Measurements from ENCODE around the gene PLXNA2. TPM values are rescaled to one million over a fixed set of nuclear protein-coding genes. Genes with fewer than 3 reads are reported as not detected.
A peak's percentile ranks its signal among the peaks of the same experiment; 100 is the strongest.

PLXNA2 gene
- total RNA-seq, 1 donor from 2014 or later: 1.7 TPM

DNA sequence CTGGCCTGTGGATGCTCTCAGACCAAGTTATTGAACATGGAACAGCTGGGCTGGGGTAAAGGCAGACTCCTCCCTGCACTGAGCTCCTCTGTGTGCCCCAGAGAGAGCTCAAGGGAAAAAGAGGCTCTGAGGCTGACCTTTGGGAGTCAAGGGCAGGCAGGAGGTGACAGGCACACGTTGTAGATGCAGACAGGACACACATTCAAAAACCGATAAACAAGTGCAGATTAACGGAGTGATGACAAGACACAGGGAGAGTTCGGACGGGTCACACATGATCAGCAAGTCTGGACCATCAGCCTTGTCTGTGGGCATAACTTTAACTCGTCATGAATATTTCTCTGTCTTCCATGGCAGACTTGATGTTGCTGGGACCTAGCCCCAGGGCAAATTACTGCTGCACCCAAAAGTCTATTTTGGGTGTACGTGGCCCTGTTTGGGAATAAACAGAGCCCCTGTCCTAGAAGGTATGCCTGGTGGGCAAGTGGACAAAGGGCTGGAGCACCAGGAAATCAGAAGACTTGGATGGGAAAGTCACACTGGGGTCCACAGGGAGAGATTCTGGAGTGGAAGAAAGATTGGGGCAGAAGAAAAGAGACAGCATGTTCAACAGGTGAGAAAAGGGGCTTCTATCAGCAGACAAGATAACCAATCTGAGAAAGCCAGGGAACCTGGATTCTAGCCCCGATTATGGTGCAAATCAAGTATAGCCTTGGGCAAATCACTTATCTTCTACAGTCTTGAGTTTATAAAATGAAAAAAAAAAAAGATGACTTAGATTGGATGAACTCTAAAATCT lies 74.9 kb downstream of the PLXNA2 start:
- Mint-ChIP-seq H3K27me3 (ENCODE audit: insufficient read depth, low read depth) (peaks cover 7% of the 10 kb centered on the region), H3K4me1 (peaks cover 73% of the 10 kb centered on the region), H3K9me3 (no peaks in the 10 kb centered on the region), H3K27ac (peak overlapping the region; percentile 50), H3K4me3 (no peak overlapping the region), H3K36me3 (peaks cover 11% of the 10 kb centered on the region)
- DNase-seq (ENCODE audit: low spot score): no peak
- Histone ChIP-seq H3K9ac (no peak overlapping the region), H3K4me1 (peaks cover 44% of the 10 kb centered on the region), H4K20me1 (ENCODE audit: low read depth) (no peaks in the 10 kb centered on the region), H3K36me3 (no peaks in the 10 kb centered on the region), H3K4me3 (no peak overlapping the region), H3K79me2 (ENCODE audit: low read depth) (no peaks in the 10 kb centered on the region), H3F3A (ENCODE audit: low read depth) (no peaks in the 10 kb centered on the region), H3K27me3 (no peaks in the 10 kb centered on the region), H3K9me3 (ENCODE audit: low read depth) (no peaks in the 10 kb centered on the region), H3K4me2 (no peak overlapping the region), H3K27ac (no peak overlapping the region), H2AFZ (replicated peaks) (no peak overlapping the region)
- TF ChIP-seq, protein P1, sequence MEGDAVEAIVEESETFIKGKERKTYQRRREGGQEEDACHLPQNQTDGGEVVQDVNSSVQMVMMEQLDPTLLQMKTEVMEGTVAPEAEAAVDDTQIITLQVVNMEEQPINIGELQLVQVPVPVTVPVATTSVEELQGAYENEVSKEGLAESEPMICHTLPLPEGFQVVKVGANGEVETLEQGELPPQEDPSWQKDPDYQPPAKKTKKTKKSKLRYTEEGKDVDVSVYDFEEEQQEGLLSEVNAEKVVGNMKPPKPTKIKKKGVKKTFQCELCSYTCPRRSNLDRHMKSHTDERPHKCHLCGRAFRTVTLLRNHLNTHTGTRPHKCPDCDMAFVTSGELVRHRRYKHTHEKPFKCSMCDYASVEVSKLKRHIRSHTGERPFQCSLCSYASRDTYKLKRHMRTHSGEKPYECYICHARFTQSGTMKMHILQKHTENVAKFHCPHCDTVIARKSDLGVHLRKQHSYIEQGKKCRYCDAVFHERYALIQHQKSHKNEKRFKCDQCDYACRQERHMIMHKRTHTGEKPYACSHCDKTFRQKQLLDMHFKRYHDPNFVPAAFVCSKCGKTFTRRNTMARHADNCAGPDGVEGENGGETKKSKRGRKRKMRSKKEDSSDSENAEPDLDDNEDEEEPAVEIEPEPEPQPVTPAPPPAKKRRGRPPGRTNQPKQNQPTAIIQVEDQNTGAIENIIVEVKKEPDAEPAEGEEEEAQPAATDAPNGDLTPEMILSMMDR (IDR thresholded peaks at IDR 0.05): no peak
- TF ChIP-seq EZH2phosphoT487 (IDR thresholded peaks at IDR 0.05): no peak
- TF ChIP-seq EZH2 (IDR thresholded peaks at IDR 0.05): no peak

DNA sequence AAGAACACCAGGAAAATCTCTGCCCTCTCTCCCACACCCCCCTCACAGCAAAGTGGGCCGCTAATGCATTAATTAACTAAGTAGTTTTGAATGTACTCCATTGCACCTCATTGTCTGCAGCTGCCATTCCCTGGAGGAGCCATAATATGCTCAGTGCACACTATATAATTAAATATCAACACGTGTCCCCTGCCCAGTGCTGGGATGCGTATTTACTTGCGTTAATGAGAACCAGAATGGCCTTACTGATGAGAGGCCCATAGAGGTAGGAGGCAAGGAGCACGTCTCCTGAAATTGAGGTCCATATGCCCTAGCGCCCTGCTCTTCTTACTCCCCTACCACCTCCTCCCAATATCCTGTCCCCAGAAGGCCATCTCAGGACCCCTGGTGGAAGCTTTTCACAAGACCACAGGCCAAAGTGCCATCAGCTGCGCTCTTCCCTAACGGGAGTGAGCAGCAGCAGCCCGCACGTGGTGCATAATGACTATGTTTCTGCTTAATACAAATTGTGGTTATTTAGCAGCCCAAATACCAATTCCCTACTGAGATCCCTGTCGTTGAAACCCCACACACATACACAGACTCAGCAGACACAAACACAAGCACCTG lies 76.8 kb downstream of the PLXNA2 start:
- H3K27me3 Mint-ChIP-seq (ENCODE audit: insufficient read depth, low read depth): peaks cover 9% of the 10 kb centered on the region
- TF ChIP-seq EZH2 (IDR thresholded peaks at IDR 0.05): no peak
- TF ChIP-seq, protein P1 (IDR thresholded peaks at IDR 0.05): no peak
- no peak for TF ChIP-seq EZH2phosphoT487 (IDR thresholded peaks at IDR 0.05)
- H3K4me3 ChIP-seq: no peak overlapping the region
- no peak overlapping the region for H3K27ac ChIP-seq
- no peak overlapping the region for H3K4me2 ChIP-seq
- no peak overlapping the region for H3K27ac Mint-ChIP-seq
- no peaks in the 10 kb centered on the region for H4K20me1 ChIP-seq (ENCODE audit: low read depth)
- no peaks in the 10 kb centered on the region for H3K27me3 ChIP-seq
- no peaks in the 10 kb centered on the region for H3K9me3 Mint-ChIP-seq
- H3K4me1 ChIP-seq: peaks cover 38% of the 10 kb centered on the region
- peaks cover 77% of the 10 kb centered on the region for H3K4me1 Mint-ChIP-seq
- peaks cover 9% of the 10 kb centered on the region for H3K36me3 Mint-ChIP-seq
- no peak overlapping the region for H3K4me3 Mint-ChIP-seq
- H2AFZ ChIP-seq (replicated peaks): no peak overlapping the region
- DNase-seq (ENCODE audit: low spot score): no peak
- H3K79me2 ChIP-seq (ENCODE audit: low read depth): no peaks in the 10 kb centered on the region
- H3F3A ChIP-seq (ENCODE audit: low read depth): peaks cover 2% of the 10 kb centered on the region
- H3K36me3 ChIP-seq: no peaks in the 10 kb centered on the region
- H3K9me3 ChIP-seq (ENCODE audit: low read depth): no peaks in the 10 kb centered on the region
- H3K9ac ChIP-seq: no peak overlapping the region

DNA sequence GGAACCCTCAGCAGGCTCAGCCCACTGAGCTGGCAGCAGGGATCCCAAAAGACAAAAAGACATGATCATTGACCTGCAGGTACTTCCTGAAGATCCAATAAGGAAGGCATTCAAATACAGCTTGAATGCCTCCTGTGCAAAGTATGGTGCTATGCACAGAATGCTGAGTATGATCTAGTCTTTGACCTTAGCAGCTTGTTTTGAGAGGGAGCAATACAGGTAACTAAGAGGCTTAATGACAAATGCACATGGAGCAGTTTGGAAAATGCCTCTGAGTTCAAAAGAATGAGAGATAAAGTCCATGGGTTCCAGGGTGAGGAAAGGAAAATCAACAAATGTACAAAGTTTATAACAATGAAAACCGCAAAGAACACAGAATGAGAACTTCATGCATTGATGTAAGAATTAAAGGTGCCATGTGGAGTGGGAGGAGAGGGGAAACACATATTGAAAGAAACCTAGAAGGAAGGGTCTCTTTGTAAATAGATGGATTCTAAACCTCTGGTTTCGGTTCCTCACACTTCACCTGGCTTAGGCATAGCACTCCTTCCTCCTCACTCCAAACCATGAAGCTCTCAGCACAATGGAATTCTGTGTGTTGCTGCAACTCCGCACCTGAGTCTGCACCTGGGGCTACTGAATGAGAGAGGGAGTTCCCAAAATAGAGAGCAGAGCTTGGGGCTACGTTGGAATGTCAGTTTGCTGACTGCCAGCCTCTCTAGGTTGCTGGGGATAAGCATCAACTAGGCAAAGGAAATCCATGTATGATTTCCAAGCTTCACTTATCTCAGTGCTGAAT lies 77.6 kb downstream of the PLXNA2 start:
- H3K79me2 ChIP-seq (ENCODE audit: low read depth): no peaks in the 10 kb centered on the region
- no peaks in the 10 kb centered on the region for H3K9me3 ChIP-seq (ENCODE audit: low read depth)
- H4K20me1 ChIP-seq (ENCODE audit: low read depth): no peaks in the 10 kb centered on the region
- Mint-ChIP-seq H3K9me3 (no peaks in the 10 kb centered on the region), H3K4me1 (peaks cover 79% of the 10 kb centered on the region), H3K4me3 (no peak overlapping the region), H3K27ac (no peak overlapping the region), H3K36me3 (peaks cover 9% of the 10 kb centered on the region), H3K27me3 (ENCODE audit: insufficient read depth, low read depth) (peaks cover 9% of the 10 kb centered on the region)
- peaks cover 10% of the 10 kb centered on the region for H3F3A ChIP-seq (ENCODE audit: low read depth)
- H3K9ac ChIP-seq: no peak overlapping the region
- DNase-seq (ENCODE audit: low spot score): no peak
- no peak overlapping the region for H3K27ac ChIP-seq
- no peaks in the 10 kb centered on the region for H3K27me3 ChIP-seq
- H3K4me1 ChIP-seq: peaks cover 43% of the 10 kb centered on the region
- no peak overlapping the region for H3K4me3 ChIP-seq
- no peaks in the 10 kb centered on the region for H3K36me3 ChIP-seq
- TF ChIP-seq, protein P1 (IDR thresholded peaks at IDR 0.05): no peak
- no peak for TF ChIP-seq EZH2 (IDR thresholded peaks at IDR 0.05)
- no peak for TF ChIP-seq EZH2phosphoT487 (IDR thresholded peaks at IDR 0.05)
- no peak overlapping the region for H2AFZ ChIP-seq (replicated peaks)
- peak overlapping the region; percentile 11 for H3K4me2 ChIP-seq
